HEK293 (cell line): Measurements from ENCODE around the gene IGSF23.
A peak's percentile ranks its signal among the peaks of the same experiment; 100 is the strongest.
"Not testable (repeated sequence)": the region's sequence is repeated elsewhere in the genome, so short reads cannot be mapped to it uniquely, and the experiment has no call there.

ENCODE experiments used
- CTCF ChIA-PET: fragments of 350-600 bp; formaldehyde crosslinking; extraction: SDS; loops from one replicate; lab custom pipeline; 2021; ENCODE audit warnings: antibody characterized with exemption; lab: Yijun Ruan, JAX
- POLR2A ChIA-PET: fragments of 300-600 bp; formaldehyde crosslinking; extraction: SDS; loops from one replicate; lab custom pipeline; 2020; ENCODE audit warnings: antibody characterized with exemption, inconsistent platforms; lab: Yijun Ruan, JAX
- H3K27ac ChIP-seq: fragments of 200-500 bp; sonication (Bioruptor generic); 2 replicates; pipeline ENCODE4 v1.5.1; 2014; ENCODE audit warnings: low read depth, low read length, control low read depth, inconsistent platforms; ENCODE audit errors: extremely low read depth
- H3K36me3 ChIP-seq, 2 experiments: fragments of 200-500 bp in 1 of 2; sonication (Bioruptor generic) in 1 of 2; 1 replicate in 1 of 2; 2 replicates in 1 of 2; pipeline ENCODE4 v1.5.1; 2014 to 2017; ENCODE audit warnings: inconsistent platforms in 2 of 2, low read length in 2 of 2; ENCODE audit not compliant: control insufficient read depth in 2 of 2, insufficient read depth in 1 of 2
- H3K4me1 ChIP-seq: fragments of 200-500 bp; sonication (Bioruptor generic); 2 replicates; pipeline ENCODE4 v1.5.1; 2014; ENCODE audit warnings: mild to moderate bottlenecking, low read length, inconsistent platforms; ENCODE audit not compliant: control insufficient read depth, insufficient read depth
- H3K4me3 ChIP-seq: 2 replicates; pipeline ENCODE4 v1.5.1; 2011; ENCODE audit warnings: low read depth, mild to moderate bottlenecking, control low read depth, low read length, moderate library complexity
- H3K9me3 ChIP-seq: fragments of 200-500 bp; sonication (Bioruptor generic); 2 replicates; pipeline ENCODE4 v1.5.1; 2014; ENCODE audit warnings: low read depth, low read length, inconsistent platforms; ENCODE audit not compliant: control insufficient read depth, insufficient read depth
- KLF1 ChIP-seq: fragments of 450-650 bp; formaldehyde crosslinking; IDR thresholded peaks from 2 replicates; pipeline ENCODE4 v1.5.1; 2016; ENCODE audit warnings: missing biosample characterization, missing genetic modification characterization
- ZFHX2 ChIP-seq: fragments of 450-650 bp; formaldehyde crosslinking; conservative IDR thresholded peaks from 2 replicates; pipeline ENCODE4 v1.5.1; 2016; ENCODE audit warnings: missing biosample characterization, missing genetic modification characterization
- ZNF133 ChIP-seq: fragments of 450-650 bp; formaldehyde crosslinking; IDR thresholded peaks from 2 replicates; pipeline ENCODE4 v1.5.1; 2016; ENCODE audit warnings: missing biosample characterization, missing genetic modification characterization
- ZNF138 ChIP-seq: fragments of 450-650 bp; formaldehyde crosslinking; IDR thresholded peaks from 2 replicates; pipeline ENCODE4 v1.5.1; 2016; ENCODE audit warnings: missing biosample characterization, missing genetic modification characterization, borderline replicate concordance
- ZNF155 ChIP-seq: fragments of 450-650 bp; formaldehyde crosslinking; IDR thresholded peaks from 2 replicates; pipeline ENCODE4 v1.5.1; 2016; ENCODE audit warnings: missing biosample characterization, missing genetic modification characterization
- ZNF48 ChIP-seq: fragments of 450-650 bp; formaldehyde crosslinking; IDR thresholded peaks from 2 replicates; pipeline ENCODE4 v1.5.1; 2016; ENCODE audit warnings: missing biosample characterization, missing genetic modification characterization
- ZNF529 ChIP-seq: fragments of 450-650 bp; formaldehyde crosslinking; IDR thresholded peaks from 2 replicates; pipeline ENCODE4 v1.5.1; 2017; ENCODE audit warnings: missing genetic modification characterization, missing biosample characterization; ENCODE audit not compliant: insufficient replicate concordance
- ZNF776 ChIP-seq: fragments of 450-650 bp; formaldehyde crosslinking; IDR thresholded peaks from 2 replicates; pipeline ENCODE4 v1.5.0; 2017; ENCODE audit warnings: missing biosample characterization, missing genetic modification characterization, borderline replicate concordance
- ZNF830 ChIP-seq: fragments of 450-650 bp; IDR thresholded peaks from 2 replicates; pipeline ENCODE4 v1.5.0; 2018; ENCODE audit warnings: missing biosample characterization, missing genetic modification characterization, low read depth, mild to moderate bottlenecking, moderate library complexity
- TF ChIP-seq, protein P1 (sequence below): fragments of 450-650 bp; formaldehyde crosslinking; IDR thresholded peaks from 2 replicates; pipeline ENCODE4 v1.5.1; 2016; ENCODE audit warnings: missing biosample characterization, missing genetic modification characterization
- TF ChIP-seq, protein P2 (sequence below): fragments of 450-650 bp; formaldehyde crosslinking; IDR thresholded peaks from 2 replicates; pipeline ENCODE4 v1.5.1; 2016; ENCODE audit warnings: missing biosample characterization, missing genetic modification characterization
- TF ChIP-seq, protein P3 (sequence below): fragments of 450-650 bp; formaldehyde crosslinking; IDR thresholded peaks from 2 replicates; pipeline ENCODE4 v1.5.1; 2016; ENCODE audit warnings: missing biosample characterization, missing genetic modification characterization, low read depth
- TF ChIP-seq, protein P4 (sequence below): fragments of 450-650 bp; formaldehyde crosslinking; IDR thresholded peaks from 2 replicates; pipeline ENCODE4 v1.5.1; 2017; ENCODE audit warnings: missing biosample characterization, missing genetic modification characterization

Gene IGSF23

DNA sequence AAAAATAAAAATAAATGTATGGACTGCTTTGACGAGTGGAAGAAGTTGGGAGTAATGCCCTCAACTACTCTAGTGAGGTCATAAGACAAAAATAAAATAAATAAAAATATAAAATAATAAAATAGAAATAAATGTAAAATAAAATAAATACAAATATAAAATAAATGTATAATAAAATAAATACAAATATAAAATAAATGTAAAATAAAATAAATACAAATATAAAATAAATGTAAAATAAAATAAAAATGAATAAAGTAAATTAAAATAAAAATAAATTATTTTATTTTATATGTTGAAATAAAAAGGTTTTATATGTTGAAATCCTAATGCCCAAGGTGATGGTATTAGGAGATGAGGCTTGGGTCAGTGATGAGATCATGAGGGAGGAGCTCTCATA, 20.1 kb upstream of the IGSF23 start:
- H3K4me1 ChIP-seq = no peaks in the 10 kb centered on the region
- ChIA-PET POLR2A (no interaction called here), CTCF (interaction anchor here (0.7 to 2.5 kb wide), 2 partner anchors 10 to 16 kb away, joined by 3 to 8 read pairs; no protein-coding TSS in a partner anchor)
- no peaks in the 10 kb centered on the region for H3K36me3 ChIP-seq
- H3K27ac ChIP-seq = no peak overlapping the region
- H3K4me3 ChIP-seq = no peak overlapping the region
- no peak for TF ChIP-seq ZNF529
- TF ChIP-seq ZNF48 = no peak
- no peak for TF ChIP-seq ZNF138 (tag by site-specific recombination)
- no peak for TF ChIP-seq ZNF830
- no peak for TF ChIP-seq ZNF155
- TF ChIP-seq ZNF776 = no peak
- TF ChIP-seq, protein P1, sequence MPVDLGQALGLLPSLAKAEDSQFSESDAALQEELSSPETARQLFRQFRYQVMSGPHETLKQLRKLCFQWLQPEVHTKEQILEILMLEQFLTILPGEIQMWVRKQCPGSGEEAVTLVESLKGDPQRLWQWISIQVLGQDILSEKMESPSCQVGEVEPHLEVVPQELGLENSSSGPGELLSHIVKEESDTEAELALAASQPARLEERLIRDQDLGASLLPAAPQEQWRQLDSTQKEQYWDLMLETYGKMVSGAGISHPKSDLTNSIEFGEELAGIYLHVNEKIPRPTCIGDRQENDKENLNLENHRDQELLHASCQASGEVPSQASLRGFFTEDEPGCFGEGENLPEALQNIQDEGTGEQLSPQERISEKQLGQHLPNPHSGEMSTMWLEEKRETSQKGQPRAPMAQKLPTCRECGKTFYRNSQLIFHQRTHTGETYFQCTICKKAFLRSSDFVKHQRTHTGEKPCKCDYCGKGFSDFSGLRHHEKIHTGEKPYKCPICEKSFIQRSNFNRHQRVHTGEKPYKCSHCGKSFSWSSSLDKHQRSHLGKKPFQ (tag by site-specific recombination) = no peak
- TF ChIP-seq, protein P2, sequence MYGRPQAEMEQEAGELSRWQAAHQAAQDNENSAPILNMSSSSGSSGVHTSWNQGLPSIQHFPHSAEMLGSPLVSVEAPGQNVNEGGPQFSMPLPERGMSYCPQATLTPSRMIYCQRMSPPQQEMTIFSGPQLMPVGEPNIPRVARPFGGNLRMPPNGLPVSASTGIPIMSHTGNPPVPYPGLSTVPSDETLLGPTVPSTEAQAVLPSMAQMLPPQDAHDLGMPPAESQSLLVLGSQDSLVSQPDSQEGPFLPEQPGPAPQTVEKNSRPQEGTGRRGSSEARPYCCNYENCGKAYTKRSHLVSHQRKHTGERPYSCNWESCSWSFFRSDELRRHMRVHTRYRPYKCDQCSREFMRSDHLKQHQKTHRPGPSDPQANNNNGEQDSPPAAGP (tag by site-specific recombination) = no peak
- H3K9me3 ChIP-seq = no peaks in the 10 kb centered on the region

DNA sequence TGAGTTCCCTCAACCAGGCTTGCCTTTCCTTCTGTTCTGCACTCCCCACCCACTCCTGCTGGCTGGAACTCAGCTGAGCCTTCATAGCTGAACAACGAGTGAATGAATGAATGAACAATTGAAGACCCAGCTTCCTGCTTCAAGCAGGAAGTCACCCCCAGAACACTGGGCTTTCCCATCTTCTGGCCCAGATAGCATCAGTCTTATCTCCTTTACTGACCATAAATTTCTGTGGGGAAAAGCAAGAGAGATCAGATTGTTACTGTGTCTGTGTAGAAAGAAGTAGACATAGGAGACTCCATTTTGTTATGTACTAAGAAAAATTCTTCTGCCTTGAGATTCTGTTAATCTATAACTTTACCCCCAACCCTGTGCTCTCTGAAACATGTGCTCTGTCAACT, 19.5 kb upstream of the IGSF23 start:
- H3K9me3 ChIP-seq, H3K27ac ChIP-seq, H3K4me3 ChIP-seq, POLR2A ChIA-PET, H3K4me1 ChIP-seq, H3K36me3 ChIP-seq: not testable (repeated sequence)
- CTCF ChIA-PET = interaction anchor here (0.7 to 2.5 kb wide), 2 partner anchors 11 to 17 kb away, joined by 3 to 8 read pairs; no protein-coding TSS in a partner anchor

DNA sequence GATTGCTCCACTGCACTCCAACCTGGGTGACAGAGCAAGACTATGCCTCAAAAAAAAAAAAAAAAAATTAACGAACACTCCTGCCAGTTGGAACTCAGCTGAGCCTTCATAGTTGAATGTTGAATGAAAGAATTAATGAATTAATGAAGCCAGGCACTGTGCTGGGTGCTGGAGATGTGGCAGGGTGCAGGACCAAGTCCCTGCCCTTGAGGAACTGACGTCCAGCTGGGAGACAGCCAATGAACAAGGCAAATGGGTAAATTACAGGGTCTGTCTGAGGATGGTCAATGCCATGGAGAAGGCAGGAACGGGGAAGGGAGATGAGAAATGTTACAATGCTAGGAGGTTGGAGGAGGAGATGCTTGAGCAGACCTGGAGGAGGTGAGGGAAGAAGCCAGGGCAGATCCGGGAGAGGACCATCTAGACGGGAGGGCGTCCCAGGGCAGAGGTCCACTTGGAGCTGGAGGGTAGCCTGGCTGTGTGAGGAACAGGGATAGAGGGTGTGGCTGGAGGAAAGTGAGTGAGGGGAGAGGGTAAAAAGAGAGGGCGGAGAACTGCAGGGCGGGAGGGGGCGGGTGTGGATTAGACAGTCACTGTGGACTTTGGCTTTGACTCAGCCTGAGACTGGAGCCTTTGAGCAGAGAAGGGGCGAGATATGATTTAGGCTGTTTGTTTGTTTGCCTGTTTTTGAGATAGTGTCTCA, 16.8 kb upstream of the IGSF23 start:
- TF ChIP-seq KLF1 (tag by site-specific recombination) = peak; percentile 85
- TF ChIP-seq ZFHX2 = peak; percentile 45; the same call in 1 of the 2 replicates
- no peak for TF ChIP-seq ZNF133 (tag by site-specific recombination)
- TF ChIP-seq, protein P3, sequence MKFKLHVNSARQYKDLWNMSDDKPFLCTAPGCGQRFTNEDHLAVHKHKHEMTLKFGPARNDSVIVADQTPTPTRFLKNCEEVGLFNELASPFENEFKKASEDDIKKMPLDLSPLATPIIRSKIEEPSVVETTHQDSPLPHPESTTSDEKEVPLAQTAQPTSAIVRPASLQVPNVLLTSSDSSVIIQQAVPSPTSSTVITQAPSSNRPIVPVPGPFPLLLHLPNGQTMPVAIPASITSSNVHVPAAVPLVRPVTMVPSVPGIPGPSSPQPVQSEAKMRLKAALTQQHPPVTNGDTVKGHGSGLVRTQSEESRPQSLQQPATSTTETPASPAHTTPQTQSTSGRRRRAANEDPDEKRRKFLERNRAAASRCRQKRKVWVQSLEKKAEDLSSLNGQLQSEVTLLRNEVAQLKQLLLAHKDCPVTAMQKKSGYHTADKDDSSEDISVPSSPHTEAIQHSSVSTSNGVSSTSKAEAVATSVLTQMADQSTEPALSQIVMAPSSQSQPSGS (tag by site-specific recombination) = no peak
- TF ChIP-seq, protein P4, sequence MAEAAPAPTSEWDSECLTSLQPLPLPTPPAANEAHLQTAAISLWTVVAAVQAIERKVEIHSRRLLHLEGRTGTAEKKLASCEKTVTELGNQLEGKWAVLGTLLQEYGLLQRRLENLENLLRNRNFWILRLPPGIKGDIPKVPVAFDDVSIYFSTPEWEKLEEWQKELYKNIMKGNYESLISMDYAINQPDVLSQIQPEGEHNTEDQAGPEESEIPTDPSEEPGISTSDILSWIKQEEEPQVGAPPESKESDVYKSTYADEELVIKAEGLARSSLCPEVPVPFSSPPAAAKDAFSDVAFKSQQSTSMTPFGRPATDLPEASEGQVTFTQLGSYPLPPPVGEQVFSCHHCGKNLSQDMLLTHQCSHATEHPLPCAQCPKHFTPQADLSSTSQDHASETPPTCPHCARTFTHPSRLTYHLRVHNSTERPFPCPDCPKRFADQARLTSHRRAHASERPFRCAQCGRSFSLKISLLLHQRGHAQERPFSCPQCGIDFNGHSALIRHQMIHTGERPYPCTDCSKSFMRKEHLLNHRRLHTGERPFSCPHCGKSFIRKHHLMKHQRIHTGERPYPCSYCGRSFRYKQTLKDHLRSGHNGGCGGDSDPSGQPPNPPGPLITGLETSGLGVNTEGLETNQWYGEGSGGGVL (tag by site-specific recombination) = peak; percentile 55; the same call in 1 of the 2 replicates
- TF ChIP-seq, all 188 proteins: peak for 3
- Histone ChIP-seq H3K9me3 (no peaks in the 10 kb centered on the region), H3K4me3 (no peak overlapping the region), H3K4me1 (no peaks in the 10 kb centered on the region), H3K27ac (no peak overlapping the region), H3K36me3 (no peaks in the 10 kb centered on the region)
- ChIA-PET POLR2A (no interaction called here), CTCF (interaction anchor here (0.9 to 1.9 kb wide), 3 partner anchors 13 to 183 kb away, joined by 3 to 11 read pairs (median 4); no protein-coding TSS in a partner anchor)
